Measurements from ENCODE around the gene LYPD5.

GRCh38 chr19:43755256-43755801 lies 46.9 kb downstream of the LYPD5 start:
- no peak for TF ChIP-seq POLR2A (IDR thresholded peaks at IDR 0.05)
- no peak for TF ChIP-seq CTCF (IDR thresholded peaks at IDR 0.05)
- TF ChIP-seq POLR2AphosphoS5 (IDR thresholded peaks at IDR 0.05) = no peak
- TF ChIP-seq EP300 (IDR thresholded peaks at IDR 0.05) = no peak

All from suprapubic skin (tissue), 4 donors.